ENCODE data around the gene HASPIN.

HASPIN gene

GRCh38 chr17:3770466-3770865, 46.8 kb downstream of the HASPIN start:
- no peak overlapping the region for H2AFZ ChIP-seq (ENCODE audit: low read length)
- H3K79me2 ChIP-seq (ENCODE audit: insufficient read depth, low read length): no peaks in the 10 kb centered on the region
- H3F3A ChIP-seq (ENCODE audit: insufficient read depth, low read length): no peaks in the 10 kb centered on the region
- H3K4me1 ChIP-seq (ENCODE audit: insufficient read depth, low read length, severe bottlenecking): no peaks in the 10 kb centered on the region
- TF ChIP-seq CTCF (IDR thresholded peaks at IDR 0.05; ENCODE audit: low read length) (no peak), EZH2 (IDR thresholded peaks at IDR 0.05; ENCODE audit: borderline replicate concordance, low read length) (no peak)
- no peaks in the 10 kb centered on the region; the same call in 1 of the 2 replicates for H3K36me3 ChIP-seq (ENCODE audit: insufficient read depth, low read length)
- no peak overlapping the region for H3K4me3 ChIP-seq (ENCODE audit: low read depth, low read length, poor library complexity, severe bottlenecking)
- no peaks in the 10 kb centered on the region for H3K9me3 ChIP-seq (ENCODE audit: low read length)
- no peak overlapping the region for H3K27ac ChIP-seq (ENCODE audit: low read depth, low read length, poor library complexity, severe bottlenecking)
- no peaks in the 10 kb centered on the region for H3K27me3 ChIP-seq (ENCODE audit: insufficient read depth, low read length)
- no peak overlapping the region for H3K9ac ChIP-seq (ENCODE audit: low read length)
- H3K9me2 ChIP-seq (ENCODE audit: low read depth, low read length): no peaks in the 10 kb centered on the region
- H4K20me1 ChIP-seq (ENCODE audit: insufficient read depth, low read length): no peaks in the 10 kb centered on the region
- H3K4me2 ChIP-seq (ENCODE audit: low read length): no peak overlapping the region

DNA sequence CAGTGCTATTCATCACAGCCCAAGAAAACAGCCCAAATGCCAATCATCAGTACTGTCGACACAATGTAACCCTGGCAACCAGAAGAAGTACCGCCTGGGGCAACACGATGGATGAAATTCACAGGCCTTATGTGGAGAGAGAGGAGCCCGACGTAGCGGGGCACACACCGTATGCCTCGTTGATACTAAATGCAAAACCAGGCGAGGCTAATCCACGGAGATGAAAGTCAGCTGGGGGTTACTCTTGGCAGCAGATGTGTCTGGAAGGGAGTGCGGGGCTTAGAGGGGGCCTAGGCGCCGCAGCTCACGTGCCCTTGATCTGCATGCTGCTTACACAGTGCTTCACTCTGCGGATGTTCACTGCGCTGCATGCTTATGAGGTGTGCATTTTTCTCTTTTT, 47.4 kb downstream of the HASPIN start:
- Histone ChIP-seq H3K4me3 (ENCODE audit: low read depth, low read length, poor library complexity, severe bottlenecking) (no peak overlapping the region), H3K9me2 (ENCODE audit: low read depth, low read length) (no peaks in the 10 kb centered on the region), H3K9ac (ENCODE audit: low read length) (no peak overlapping the region), H3K4me2 (ENCODE audit: low read length) (no peak overlapping the region), H3K79me2 (ENCODE audit: insufficient read depth, low read length) (no peaks in the 10 kb centered on the region), H3K9me3 (ENCODE audit: low read length) (no peaks in the 10 kb centered on the region), H2AFZ (ENCODE audit: low read length) (no peak overlapping the region), H3K27ac (ENCODE audit: low read depth, low read length, poor library complexity, severe bottlenecking) (no peak overlapping the region), H3K27me3 (ENCODE audit: insufficient read depth, low read length) (no peaks in the 10 kb centered on the region; the same call in 1 of the 2 replicates), H3K36me3 (ENCODE audit: insufficient read depth, low read length) (no peaks in the 10 kb centered on the region; the same call in 1 of the 2 replicates), H3F3A (ENCODE audit: insufficient read depth, low read length) (no peaks in the 10 kb centered on the region), H3K4me1 (ENCODE audit: insufficient read depth, low read length, severe bottlenecking) (no peaks in the 10 kb centered on the region), H4K20me1 (ENCODE audit: insufficient read depth, low read length) (no peaks in the 10 kb centered on the region)
- TF ChIP-seq CTCF (IDR thresholded peaks at IDR 0.05; ENCODE audit: low read length): no peak
- TF ChIP-seq EZH2 (IDR thresholded peaks at IDR 0.05; ENCODE audit: borderline replicate concordance, low read length): no peak

DNA sequence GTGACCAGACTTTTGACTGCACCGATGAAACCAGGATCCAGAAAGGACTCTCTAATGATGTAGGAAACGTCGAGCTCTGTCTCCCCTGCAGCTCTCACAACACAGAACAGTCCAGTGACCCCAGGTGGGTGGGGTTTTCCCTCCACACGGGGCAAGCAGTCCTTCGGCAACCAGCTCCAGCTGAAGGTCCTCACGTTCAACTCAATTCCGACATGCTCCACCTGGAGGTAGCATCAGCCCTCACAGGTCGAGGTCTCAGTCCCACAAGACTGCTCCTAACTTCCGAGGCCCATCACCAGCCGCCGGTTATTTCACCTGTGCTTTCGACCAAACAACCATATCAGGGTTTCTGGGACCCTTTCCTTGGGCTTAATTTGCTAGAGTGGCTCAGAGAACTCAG, 49.1 kb downstream of the HASPIN start:
- Histone ChIP-seq H3F3A (ENCODE audit: insufficient read depth, low read length) (no peaks in the 10 kb centered on the region), H3K79me2 (ENCODE audit: insufficient read depth, low read length) (no peaks in the 10 kb centered on the region), H3K27me3 (ENCODE audit: insufficient read depth, low read length) (no peaks in the 10 kb centered on the region; the same call in 1 of the 2 replicates), H2AFZ (ENCODE audit: low read length) (no peak overlapping the region), H3K9me2 (ENCODE audit: low read depth, low read length) (no peaks in the 10 kb centered on the region), H3K9me3 (ENCODE audit: low read length) (no peaks in the 10 kb centered on the region), H3K36me3 (ENCODE audit: insufficient read depth, low read length) (no peaks in the 10 kb centered on the region), H3K4me3 (ENCODE audit: low read depth, low read length, poor library complexity, severe bottlenecking) (no peak overlapping the region), H4K20me1 (ENCODE audit: insufficient read depth, low read length) (no peaks in the 10 kb centered on the region), H3K9ac (ENCODE audit: low read length) (no peak overlapping the region), H3K27ac (ENCODE audit: low read depth, low read length, poor library complexity, severe bottlenecking) (no peak overlapping the region), H3K4me1 (ENCODE audit: insufficient read depth, low read length, severe bottlenecking) (no peaks in the 10 kb centered on the region), H3K4me2 (ENCODE audit: low read length) (no peak overlapping the region)
- TF ChIP-seq CTCF (IDR thresholded peaks at IDR 0.05; ENCODE audit: low read length): no peak
- no peak for TF ChIP-seq EZH2 (IDR thresholded peaks at IDR 0.05; ENCODE audit: borderline replicate concordance, low read length)

Measured in OCI-LY1 (cell line).